Medulla oblongata (tissue), 1 donor: ENCODE results near the gene GPRIN1.
"Not testable (repeated sequence)": the region's sequence is repeated elsewhere in the genome, so short reads cannot be mapped to it uniquely, and the experiment has no call there.

Experiments used
- DNase-seq: peaks from one replicate; pipeline ENCODE4 v3.0.0-alpha.2; 2015; ENCODE audit errors: extremely low spot score

Gene GPRIN1

DNA sequence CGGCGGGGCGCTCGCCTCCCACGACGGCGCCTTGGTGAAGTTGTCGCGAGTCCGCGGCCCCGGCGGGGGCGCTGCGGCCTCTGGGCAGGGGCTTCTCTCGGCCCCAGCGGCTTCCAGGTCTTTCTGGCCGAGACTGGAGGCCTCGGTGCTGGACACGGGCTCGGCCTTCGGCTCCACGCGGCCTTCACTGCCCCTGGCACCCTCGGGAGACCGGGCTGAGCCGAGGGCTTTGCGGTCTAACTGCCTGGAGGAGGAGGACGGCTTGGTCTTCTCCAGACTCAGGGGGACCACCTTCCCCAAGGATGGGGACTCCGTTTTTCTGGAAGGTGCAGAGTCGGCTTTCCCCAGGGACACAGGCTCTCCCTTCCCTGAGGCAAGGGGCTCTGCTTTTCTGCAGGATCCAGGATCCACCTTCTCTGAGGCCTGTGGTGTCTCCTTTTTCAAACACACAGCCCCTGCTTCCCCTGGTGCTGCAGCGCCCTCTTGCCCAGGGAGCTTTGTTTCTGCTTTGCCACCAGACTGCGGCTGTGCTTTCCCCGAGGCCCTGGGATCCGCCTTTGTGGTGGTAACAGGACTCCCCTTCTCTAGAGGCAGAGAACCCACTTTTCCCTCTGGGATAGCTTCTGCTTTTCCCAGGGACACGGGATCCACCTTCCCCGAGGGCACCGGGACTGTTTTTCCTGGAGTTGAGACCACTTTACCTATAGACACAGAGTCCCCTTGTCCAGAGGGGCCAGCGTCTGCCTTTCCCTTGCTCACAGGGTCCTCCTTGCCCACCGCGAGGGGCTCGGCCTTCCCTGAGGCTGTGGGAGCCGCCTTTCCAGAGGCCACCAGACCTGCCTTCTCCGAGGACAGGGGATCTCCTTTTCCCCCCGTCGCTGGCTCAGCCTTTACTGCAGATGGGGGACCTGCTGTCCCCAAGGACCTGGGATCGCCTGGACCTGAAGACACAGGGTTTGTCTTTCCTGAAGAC lies 12.3 kb downstream of the GPRIN1 start:
- DNase-seq = no peak

DNA sequence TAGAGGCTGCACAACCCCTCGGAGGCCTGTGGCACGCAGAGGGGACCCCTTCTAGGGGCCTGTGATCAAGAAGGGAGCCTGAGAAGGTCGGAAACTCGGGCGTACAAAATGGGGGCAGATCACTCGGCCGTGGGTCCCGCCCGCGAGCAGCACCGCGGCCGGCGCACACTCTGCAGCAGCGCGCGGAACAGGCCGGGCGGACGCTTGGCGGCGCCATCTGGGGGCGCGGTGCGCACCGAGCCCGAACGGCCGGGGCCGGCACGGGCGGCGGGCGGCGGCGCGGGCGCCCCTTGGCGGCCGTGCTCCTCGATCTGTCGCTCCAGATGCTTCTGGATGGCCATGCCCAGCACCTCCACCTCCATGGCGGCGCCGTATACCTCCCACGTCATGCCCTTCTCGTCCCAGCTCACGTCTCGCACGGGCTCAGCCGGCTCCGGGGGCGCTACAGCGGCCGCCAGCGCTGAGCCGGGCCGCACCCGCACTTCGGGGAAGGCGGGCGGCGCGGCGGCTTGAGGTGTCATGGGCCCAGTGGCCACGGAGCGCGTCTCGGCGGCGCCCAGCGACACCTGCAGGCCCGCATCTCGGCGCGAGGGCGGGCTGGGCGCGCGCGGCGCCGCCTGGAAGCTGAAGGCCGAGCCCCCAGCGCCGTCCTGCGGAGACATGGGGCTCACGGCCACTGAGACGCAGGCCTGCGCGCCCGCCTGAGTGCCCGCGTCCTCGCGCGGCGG lies 13.1 kb downstream of the GPRIN1 start:
- DNase-seq = no peak

DNA sequence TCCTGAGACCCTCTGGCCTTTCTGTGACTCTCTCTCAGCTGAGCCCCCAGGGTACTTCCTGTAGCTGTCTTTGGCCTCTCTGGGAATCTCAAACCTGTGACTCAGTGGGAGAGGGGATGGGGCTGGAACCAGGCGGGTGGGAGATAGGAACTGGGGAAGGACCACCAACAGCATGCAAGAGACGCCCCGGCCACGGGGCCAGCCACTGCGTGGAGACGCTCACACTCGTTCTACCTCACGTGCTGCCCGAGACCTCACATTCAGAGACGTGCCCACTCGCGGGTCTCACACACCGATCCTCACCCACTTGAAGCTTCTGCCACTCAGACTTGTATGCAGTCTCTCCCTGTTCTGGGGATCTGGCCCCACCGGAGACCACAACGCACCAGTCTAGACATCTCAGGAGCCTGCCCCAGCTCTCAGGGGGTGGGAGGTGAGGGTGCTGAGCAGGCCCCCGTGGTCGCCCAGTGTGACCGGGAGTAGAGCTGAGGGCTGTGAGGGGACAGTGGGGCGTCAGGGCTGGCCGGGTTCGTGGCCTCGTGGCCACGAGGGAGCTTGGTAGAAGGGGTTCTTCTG lies 13.8 kb downstream of the GPRIN1 start:
- no peak for DNase-seq

DNA sequence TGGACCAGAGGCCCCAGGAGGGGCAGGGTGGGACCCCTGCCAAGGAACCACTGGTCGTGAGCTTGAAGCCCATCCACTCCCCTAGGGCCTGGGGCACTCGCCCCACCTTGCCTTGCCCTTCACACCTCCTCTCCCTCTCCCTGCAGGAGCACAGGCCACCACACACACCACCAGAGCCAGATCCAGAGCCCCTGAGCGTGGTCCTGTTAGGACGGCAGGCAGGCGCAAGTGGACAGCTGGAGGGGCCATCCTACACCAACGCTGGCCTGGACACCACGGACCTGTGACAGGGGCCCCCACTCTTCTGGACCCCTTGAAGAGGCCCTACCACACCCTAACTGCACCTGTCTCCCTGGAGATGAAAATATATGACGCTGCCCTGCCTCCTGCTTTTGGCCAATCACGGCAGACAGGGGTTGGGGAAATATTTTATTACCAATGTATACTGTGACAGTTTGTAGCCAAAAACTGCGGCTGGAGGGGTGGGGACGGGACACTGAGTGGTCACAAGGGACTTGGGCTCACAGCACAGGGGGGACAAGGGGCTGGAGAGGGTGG lies 14.5 kb downstream of the GPRIN1 start:
- DNase-seq = no peak

DNA sequence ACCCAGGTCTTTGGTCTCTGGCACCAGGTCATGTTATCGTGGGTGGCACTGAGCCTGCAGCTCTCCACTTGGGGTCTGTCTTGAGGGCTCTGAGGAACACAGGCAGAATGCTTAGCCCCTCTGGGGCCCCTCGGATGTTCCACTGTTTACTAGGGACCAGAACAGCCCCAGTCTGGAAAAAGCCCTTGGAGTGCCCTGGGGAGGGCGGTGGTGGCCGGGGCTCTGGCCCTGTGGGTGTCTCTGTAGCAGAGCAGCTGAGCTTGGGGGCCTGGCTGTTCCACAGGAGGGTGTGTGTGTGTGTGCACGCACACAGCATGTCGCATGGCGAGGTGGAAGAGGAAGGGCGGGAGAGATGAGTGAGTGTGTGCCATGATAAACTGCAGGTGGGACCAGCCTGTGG lies 15.4 kb downstream of the GPRIN1 start:
- no peak for DNase-seq

DNA sequence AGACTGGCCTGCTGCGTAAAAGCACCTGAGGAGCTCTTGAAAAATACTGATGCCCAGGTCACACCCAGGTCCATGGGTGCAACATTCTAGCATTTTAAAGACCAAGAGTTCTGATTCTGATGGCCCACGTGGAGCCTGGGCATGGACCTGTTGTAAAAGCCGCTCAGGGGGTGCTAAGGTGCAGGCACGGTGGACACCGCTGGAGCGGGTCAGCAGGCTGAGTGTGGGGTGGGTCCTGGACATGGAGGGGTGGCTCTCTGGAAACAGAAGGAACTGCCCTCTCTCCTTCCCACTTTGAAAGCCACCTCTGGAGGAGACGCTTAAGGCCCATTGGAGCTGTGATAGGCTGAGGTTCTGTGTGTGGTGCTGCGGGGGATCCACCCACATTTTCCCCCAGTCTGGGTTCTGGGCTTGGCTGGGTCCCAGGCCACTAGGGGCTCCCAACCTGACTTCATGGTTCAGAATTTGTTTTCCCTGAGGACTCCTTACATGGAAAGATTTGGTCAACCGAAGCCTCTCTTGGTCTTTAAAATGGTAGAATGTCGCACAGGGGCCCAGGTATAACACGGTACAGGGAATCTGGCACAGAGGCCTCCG lies 16.6 kb downstream of the GPRIN1 start:
- no peak for DNase-seq

DNA sequence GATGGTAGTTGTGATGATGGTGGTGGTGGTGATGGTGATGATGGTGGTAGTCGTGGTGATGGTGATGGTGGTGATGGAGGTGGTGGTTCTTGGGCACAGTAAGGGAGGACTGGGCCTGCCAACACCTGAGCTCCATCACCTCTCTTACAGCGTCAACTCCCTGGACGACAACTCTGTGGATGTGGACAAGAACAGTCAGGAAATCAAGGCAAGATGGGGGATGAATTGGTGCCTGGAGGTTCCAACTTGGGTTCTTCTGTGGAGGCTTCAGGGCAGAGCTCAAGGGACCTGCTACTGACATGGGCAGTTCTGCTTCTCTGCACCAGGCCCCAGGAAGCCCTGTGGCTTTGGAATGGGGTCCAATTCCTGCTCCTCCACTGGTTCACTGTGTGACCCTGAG lies 17.4 kb downstream of the GPRIN1 start:
- DNase-seq = no peak

DNA sequence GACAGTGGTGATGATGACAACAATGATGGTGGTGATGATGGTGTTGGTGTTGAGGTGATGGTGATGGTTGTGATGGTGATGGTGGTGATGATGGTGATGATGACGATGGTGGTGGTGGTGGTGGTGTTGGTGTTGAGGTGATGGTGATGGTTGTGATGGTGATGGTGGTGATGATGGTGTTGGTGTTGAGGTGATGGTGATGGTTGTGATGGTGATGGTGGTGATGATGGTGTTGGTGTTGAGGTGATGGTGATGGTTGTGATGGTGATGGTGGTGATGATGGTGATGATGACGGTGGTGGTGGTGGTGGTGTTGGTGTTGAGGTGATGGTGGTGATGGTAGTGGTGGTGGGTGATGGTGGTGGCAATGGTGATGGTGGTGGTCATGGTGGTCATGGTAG lies 18.3 kb downstream of the GPRIN1 start:
- not testable (repeated sequence) for DNase-seq

DNA sequence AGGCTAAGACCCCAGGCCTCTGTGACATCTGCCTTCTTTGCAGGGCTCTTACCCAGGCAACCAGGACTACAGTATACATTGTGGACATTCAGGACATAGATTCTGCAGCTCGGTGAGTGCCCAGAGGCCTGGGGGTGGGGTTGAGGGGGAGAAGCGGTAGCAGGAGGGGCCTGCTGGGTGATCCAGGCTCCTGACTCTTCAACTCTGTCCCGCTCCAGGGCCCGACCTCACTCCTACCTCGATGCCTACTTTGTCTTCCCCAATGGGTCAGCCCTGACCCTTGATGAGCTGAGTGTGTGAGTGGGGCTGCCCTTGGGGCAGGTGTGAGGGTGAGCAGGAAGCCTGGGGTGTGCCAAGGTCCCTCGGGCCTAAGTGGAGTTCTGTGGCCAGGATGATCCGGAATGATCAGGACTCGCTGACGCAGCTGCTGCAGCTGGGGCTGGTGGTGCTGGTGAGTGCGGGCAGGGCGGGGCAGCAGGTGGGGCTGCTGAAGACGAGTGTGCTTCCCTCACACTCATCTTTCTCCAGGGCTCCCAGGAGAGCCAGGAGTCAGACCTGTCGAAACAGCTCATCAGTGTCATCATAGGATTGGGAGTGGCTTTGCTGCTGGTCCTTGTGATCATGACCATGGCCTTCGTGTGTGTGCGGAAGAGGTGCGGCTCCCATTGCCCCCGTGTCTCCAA lies 19.8 kb downstream of the GPRIN1 start:
- DNase-seq = no peak

DNA sequence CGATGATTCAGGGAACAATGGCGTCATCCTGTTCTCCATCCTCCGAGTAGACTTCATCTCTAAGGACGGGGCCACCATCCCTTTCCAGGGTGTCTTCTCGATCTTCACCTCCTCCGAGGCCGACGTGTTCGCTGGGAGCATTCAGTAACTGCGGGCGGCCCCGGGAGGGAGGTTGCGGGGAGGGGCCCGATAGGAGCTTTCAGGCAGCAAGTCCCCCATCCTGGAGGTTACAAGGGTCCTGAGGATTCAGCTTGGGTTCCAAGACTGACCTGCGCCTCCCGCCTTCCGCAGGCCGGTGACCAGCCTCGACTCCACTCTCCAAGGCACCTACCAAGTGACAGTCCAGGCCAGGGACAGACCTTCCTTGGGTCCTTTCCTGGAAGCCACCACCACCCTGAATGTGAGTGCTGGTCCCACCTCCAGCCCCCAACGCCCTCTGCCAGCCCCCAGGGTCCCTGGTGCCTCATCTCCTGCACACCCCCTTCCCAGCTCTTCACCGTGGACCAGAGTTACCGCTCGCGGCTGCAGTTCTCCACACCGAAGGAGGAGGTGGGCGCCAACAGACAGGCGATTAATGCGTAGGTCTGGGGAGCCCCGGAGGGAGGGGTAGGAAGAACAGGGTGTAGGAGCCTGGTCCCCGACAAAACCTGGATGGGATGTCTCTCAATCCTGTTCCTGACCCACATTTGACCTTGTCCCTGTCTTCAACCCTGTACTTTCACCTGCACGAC lies 20.8 kb downstream of the GPRIN1 start:
- no peak for DNase-seq

DNA sequence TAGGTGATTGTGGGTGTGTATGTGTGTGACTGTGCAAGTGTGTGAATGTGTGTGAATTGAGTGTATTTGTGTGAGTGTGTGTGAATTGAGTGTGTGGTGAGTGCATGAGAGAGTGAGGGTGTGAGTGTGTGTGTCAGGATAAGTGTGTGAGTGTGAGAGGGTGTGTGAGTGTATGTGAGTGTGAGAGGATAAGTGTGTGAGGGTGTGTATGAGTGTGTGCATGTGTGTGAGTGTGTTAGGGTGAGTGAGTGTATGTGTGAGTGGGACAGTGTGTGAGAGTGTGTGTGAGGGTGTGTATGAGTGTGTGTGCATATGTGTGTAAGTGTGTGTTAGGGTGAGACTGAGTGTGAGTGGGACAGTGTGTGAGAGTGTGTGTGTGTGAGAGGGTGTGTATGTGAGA lies 21.7 kb downstream of the GPRIN1 start:
- no peak for DNase-seq

DNA sequence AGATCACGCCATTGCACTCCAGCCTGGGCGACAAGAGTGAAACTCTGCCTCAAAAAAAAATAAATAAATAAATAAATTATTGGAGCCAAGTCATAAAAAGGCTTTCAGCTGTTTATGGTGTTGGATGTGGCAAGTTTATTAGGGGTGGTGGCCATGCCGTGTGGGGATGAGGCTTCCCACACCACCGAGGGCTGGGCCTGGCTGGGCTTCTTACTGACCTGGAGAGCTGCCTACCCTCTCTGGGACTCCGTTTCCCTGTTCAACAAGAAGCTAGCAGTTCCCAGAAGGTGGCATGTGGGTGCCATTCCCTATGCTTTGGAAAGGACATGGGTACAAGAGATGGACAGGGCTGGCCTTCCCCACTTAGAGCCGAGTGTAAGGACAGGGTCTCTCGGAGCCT lies 22.6 kb downstream of the GPRIN1 start:
- DNase-seq = no peak

DNA sequence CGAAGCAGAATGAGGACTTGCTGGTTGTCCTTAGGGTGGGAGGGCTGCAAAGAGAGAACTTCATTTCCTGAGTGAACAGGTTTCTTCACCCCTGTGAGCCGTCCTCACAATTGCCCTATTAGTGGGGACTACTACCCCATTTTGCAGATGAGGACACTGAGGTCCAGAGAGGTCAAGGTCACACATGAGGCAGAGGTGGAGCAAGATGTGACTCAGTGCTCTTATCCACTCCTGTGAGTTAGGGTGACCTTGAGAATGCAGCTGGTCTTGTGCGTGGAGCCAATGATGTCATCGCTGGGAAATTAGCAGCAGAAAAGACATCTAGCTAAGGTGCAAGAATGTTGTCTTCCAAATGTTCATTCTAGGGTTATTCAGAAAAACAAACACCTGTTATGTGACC lies 26.9 kb downstream of the GPRIN1 start:
- no peak for DNase-seq

DNA sequence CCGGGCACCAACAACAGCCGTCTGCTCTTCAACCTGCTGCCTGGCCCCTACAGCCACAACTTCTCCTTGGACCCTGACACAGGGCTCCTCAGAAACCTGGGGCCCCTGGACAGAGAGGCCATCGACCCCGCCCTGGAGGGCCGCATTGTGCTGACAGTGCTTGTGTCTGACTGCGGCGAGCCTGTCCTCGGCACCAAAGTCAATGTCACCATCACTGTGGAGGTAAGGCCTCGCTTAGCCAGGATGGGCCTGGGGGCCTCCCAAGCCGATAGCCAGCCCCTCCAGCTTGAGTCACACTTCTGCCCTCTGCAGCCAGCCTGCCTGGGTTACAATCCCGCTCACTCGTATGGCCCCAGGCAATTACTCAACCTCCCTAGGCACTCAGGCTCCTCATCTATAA lies 28.6 kb downstream of the GPRIN1 start:
- no peak for DNase-seq

DNA sequence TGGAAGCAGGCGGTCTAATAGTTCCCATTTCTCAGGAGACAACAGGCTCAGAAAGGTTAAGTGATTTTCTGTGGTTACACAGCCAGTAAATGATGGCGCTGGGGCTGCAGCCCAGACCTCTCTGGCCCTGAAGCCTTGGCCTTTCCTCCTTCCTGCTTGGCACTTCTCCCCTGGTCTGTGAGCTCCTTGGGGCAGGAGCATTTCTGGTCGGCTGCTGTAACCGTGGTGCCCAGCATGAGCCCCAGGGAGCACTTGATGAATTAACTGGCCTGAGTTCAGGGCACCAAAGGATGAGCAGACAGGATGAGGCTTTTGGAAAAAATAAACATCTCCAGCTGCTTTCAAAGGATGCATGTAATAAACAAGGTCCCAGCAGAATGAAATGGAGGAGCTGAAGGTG lies 30.6 kb downstream of the GPRIN1 start:
- DNase-seq = peak; percentile 11

DNA sequence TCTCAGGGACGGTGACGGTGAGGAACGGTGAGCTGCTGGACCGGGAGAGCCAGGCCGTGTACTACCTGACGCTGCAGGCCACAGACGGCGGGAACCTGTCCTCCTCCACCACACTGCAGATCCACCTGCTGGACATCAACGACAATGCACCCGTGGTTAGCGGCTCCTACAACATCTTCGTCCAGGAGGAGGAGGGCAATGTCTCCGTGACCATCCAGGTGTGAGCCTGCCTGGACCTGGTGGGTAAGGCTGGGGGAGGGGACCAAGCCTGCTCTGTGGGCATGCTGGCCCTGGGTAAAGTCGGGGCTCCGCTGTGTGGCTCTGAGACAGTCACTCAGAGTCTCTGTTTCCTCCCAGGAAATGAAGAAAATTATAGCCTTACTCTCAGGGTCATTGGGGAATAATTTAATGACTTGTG lies 31.6 kb downstream of the GPRIN1 start:
- DNase-seq = no peak

DNA sequence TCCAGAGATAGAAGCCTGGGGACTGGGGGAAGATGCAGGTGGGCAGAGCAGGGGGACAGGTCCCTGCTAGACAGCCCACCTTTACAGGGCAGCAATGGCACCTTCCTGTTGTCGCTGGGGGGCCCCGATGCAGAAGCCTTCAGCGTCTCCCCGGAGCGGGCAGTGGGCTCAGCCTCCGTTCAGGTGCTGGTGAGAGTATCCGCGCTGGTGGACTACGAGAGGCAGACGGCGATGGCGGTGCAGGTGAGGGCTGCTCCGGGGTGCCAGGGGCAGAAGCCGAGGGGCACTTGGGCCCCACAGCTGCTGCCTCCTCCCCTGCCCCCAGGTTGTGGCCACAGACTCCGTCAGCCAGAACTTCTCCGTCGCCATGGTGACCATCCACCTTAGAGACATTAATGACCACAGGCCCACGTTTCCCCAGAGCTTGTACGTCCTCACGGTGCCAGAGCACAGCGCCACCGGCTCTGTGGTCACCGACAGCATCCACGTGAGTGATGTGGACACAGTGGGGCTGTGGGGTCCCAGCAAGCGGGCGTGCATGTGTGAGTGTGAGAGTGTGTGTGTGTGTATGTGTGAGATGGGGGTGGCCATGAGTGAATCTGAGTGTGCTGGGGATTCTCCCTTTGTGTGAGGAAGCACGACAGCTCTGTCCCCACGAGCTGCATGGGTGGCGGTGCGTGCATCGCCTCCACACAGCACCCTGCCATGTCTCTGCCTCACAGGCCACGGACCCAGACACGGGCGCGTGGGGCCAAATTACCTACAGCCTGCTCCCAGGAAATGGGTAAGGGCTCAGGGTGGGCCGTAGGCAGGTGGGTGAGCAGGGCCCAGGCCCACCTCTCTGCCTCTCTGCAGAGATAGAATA lies 32.4 kb downstream of the GPRIN1 start:
- DNase-seq = no peak

DNA sequence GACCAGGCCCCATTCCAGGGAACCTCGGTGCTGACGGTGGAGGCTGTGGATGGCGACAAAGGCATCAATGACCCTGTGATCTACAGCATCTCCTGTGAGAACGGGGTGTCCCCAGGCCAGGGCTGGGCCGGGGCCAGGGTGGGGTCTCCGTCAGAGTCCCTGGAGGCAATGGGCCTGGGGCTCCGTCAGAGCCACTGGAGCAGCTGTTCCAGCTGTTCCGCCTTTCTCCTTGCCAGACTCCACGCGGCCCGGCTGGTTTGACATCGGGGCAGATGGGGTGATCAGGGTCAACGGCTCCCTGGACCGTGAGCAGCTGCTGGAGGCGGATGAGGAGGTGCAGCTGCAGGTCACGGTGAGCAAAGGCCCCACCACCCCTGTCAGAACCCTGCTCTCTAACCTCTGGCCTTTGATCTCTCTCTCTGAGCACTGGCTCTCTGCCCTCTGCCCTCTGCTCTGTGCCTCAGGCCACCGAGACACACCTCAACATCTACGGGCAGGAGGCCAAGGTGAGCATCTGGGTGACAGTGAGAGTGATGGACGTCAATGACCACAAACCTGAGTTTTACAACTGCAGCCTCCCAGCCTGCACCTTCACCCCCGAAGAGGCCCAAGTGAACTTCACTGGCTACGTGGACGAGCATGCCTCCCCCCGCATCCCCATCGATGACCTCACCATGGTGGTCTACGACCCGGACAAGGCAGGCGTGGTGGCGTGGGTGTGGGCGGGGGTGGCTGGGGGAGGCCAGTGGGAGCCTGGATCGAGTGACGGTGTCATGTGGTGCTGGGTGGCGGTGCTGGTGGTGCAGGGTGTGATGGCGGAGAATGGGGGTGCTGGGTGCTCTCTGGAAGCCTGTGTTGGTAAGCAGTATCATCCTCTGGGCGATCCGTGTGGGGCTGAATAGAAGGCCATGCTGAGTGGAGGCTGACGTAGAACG lies 34.2 kb downstream of the GPRIN1 start:
- DNase-seq = no peak

DNA sequence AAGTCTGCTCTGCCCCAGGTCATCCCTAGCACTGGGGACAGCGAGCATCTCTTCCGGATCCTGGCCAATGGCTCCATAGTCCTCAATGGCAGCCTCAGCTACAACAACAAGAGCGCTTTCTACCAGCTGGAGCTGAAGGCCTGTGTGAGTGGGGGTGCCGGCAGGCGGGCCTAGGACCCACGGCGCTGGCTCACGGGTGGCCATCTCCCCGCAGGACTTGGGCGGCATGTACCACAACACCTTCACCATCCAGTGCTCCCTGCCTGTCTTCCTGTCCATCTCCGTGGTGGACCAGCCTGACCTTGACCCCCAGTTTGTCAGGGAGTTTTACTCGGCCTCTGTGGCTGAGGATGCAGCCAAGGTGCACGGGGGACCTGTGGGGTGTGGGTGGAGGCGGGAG lies 34.9 kb downstream of the GPRIN1 start:
- DNase-seq = no peak
